ENCODE data around the gene HTR3C. TPM values are rescaled to one million over a fixed set of nuclear protein-coding genes. Genes with fewer than 3 reads are reported as not detected.
"Not testable (repeated sequence)": the region's sequence is repeated elsewhere in the genome, so short reads cannot be mapped to it uniquely, and the experiment has no call there.

Gene HTR3C
- not detected in 2 replicates for total RNA-seq (2014; rRNA removed; shearing (Covaris generic))

GRCh38 chr3:184052767-184053166 lies at the start of gene HTR3C:
Gene HTR3C (plus strand): TSS chr3:184053047. CDS start chr3:184053081, 34 bp downstream.
- no peak for DNase-seq (ENCODE audit: low read depth)

GRCh38 chr3:184003187-184003967 lies 49.5 kb upstream of the HTR3C start:
- no peak for DNase-seq (ENCODE audit: low read depth)

- DNase-seq (ENCODE audit: low read depth) = no peak
Measured at GRCh38 chr3:184004476-184004875, 48.4 kb upstream of the HTR3C start.

- DNase-seq (ENCODE audit: low read depth) = peak; percentile 67
Measured at GRCh38 chr3:184005941-184006507, 46.8 kb upstream of the HTR3C start.

GRCh38 chr3:184007143-184007813 lies 45.6 kb upstream of the HTR3C start:
- DNase-seq (ENCODE audit: low read depth) = not testable (repeated sequence)

GRCh38 chr3:184008161-184008560 lies 44.7 kb upstream of the HTR3C start:
- no peak for DNase-seq (ENCODE audit: low read depth)

GRCh38 chr3:184011230-184011876 lies 41.5 kb upstream of the HTR3C start:
- DNase-seq (ENCODE audit: low read depth) = no peak

- no peak for DNase-seq (ENCODE audit: low read depth)
Measured at GRCh38 chr3:184011937-184012889, 40.6 kb upstream of the HTR3C start.

GRCh38 chr3:184015381-184016019 lies 37.3 kb upstream of the HTR3C start:
- no peak for DNase-seq (ENCODE audit: low read depth)

GRCh38 chr3:184016169-184016570 lies 36.7 kb upstream of the HTR3C start:
- no peak for DNase-seq (ENCODE audit: low read depth)

- peak; percentile 57 for DNase-seq (ENCODE audit: low read depth)
Measured at GRCh38 chr3:184016811-184017671, 35.8 kb upstream of the HTR3C start.

- DNase-seq (ENCODE audit: low read depth) = peak; percentile 92
Measured at GRCh38 chr3:184017672-184018423, 35.0 kb upstream of the HTR3C start, which contains the start of gene ABCC5. Gene ABCC5 (minus strand): TSS chr3:184017884. CDS start chr3:184014392, 3,492 bp downstream.

- DNase-seq (ENCODE audit: low read depth) = no peak
Measured at GRCh38 chr3:184018424-184018973, 34.3 kb upstream of the HTR3C start.

GRCh38 chr3:184022323-184022722 lies 30.5 kb upstream of the HTR3C start:
- DNase-seq (ENCODE audit: low read depth) = no peak

GRCh38 chr3:184025256-184025655 lies 27.6 kb upstream of the HTR3C start:
- not testable (repeated sequence) for DNase-seq (ENCODE audit: low read depth)

- DNase-seq (ENCODE audit: low read depth) = not testable (repeated sequence)
Measured at GRCh38 chr3:184028275-184028890, 24.5 kb upstream of the HTR3C start.

GRCh38 chr3:184029443-184029842 lies 23.4 kb upstream of the HTR3C start:
- DNase-seq (ENCODE audit: low read depth) = no peak

- DNase-seq (ENCODE audit: low read depth) = no peak
Measured at GRCh38 chr3:184030536-184030935, 22.3 kb upstream of the HTR3C start.
